WTC11 (cell line): ENCODE measurements around the gene ATOSB. TPM values are rescaled to one million over a fixed set of nuclear protein-coding genes. Genes with fewer than 3 reads are reported as not detected.

Source experiments
- ATAC-seq: fragments of 200-7000 bp; cut with Tn5 transposase; 2 replicates; pipeline ENCODE4 v1.10.0; 2021; ENCODE audit warnings: mild to moderate bottlenecking, moderate library complexity
- CTCF ChIA-PET: fragments of 300-600 bp; sonication (Branson Sonifier 250); formaldehyde crosslinking; loops from one replicate; lab custom pipeline; 2021; ENCODE audit warnings: antibody characterized with exemption; lab: Charles Lee
- POLR2A ChIA-PET: fragments of 350-600 bp; sonication (Branson Sonifier 250); formaldehyde crosslinking; loops from one replicate; lab custom pipeline; 2021; ENCODE audit warnings: antibody characterized with exemption; lab: Charles Lee
- DNase-seq: peaks from one replicate; pipeline ENCODE4 v3.0.0; 2021; ENCODE audit warnings: low spot score
- H3K27ac Mint-ChIP-seq: 2 replicates; pipeline ENCODE4 v1.8.0; 2021; ENCODE audit warnings: mixed read lengths
- H3K27me3 Mint-ChIP-seq: 2 replicates; pipeline ENCODE4 v1.8.0; 2021; ENCODE audit warnings: low read depth, mild to moderate bottlenecking, moderate library complexity, mixed read lengths
- H3K36me3 Mint-ChIP-seq: 2 replicates; pipeline ENCODE4 v1.8.0; 2021; ENCODE audit warnings: mixed read lengths
- H3K4me1 Mint-ChIP-seq: 2 replicates; pipeline ENCODE4 v1.8.0; 2022; ENCODE audit warnings: mixed read lengths
- H3K4me3 Mint-ChIP-seq: 2 replicates; pipeline ENCODE4 v1.8.0; 2021; ENCODE audit warnings: mild to moderate bottlenecking, moderate library complexity, mixed read lengths
- H3K9me3 Mint-ChIP-seq: 2 replicates; pipeline ENCODE4 v1.8.0; 2021; ENCODE audit warnings: mixed read lengths
- EMX1 ChIP-seq: fragments of 250-450 bp; sonication (Bioruptor Pico); IDR thresholded peaks from 2 replicates; pipeline ENCODE4 v1.8.0; 2021; ENCODE audit warnings: mild to moderate bottlenecking
- GABPB1 ChIP-seq: sonication (generic); formaldehyde crosslinking; IDR thresholded peaks from 2 replicates; pipeline ENCODE4 v1.8.1; 2023; ENCODE audit warnings: mild to moderate bottlenecking, missing genetic modification reagents
- HMGA2 ChIP-seq: fragments of 250-450 bp; sonication (Bioruptor Pico); IDR thresholded peaks from 2 replicates; pipeline ENCODE4 v1.4.0; 2021; ENCODE audit warnings: mild to moderate bottlenecking, moderate library complexity
- NR2C2 ChIP-seq: sonication (generic); formaldehyde crosslinking; IDR thresholded peaks from 2 replicates; pipeline ENCODE4 v1.8.0; 2022; ENCODE audit warnings: mild to moderate bottlenecking, missing genetic modification reagents
- SMAD4 ChIP-seq: sonication (generic); formaldehyde crosslinking; IDR thresholded peaks from 2 replicates; pipeline ENCODE4 v1.8.0; 2022; ENCODE audit warnings: mild to moderate bottlenecking, missing genetic modification reagents
- SOX15 ChIP-seq: fragments of 250-450 bp; sonication (Bioruptor Pico); IDR thresholded peaks from 2 replicates; pipeline ENCODE4 v1.9.0; 2021; ENCODE audit warnings: mild to moderate bottlenecking
- STAT6 ChIP-seq: sonication (generic); formaldehyde crosslinking; conservative IDR thresholded peaks from 2 replicates; pipeline ENCODE4 v1.8.1; 2023; ENCODE audit warnings: mild to moderate bottlenecking, low read depth, missing genetic modification reagents, moderate library complexity
- TCF7 ChIP-seq: sonication (generic); formaldehyde crosslinking; IDR thresholded peaks from 2 replicates; pipeline ENCODE4 v1.8.0; 2022; ENCODE audit warnings: mild to moderate bottlenecking, low read depth, missing genetic modification reagents, moderate library complexity
- TEAD1 ChIP-seq: sonication (generic); formaldehyde crosslinking; IDR thresholded peaks from 2 replicates; pipeline ENCODE4 v1.8.0; 2022; ENCODE audit warnings: mild to moderate bottlenecking, missing genetic modification reagents
- USF2 ChIP-seq: sonication (generic); formaldehyde crosslinking; IDR thresholded peaks from 2 replicates; pipeline ENCODE4 v1.8.1; 2023; ENCODE audit warnings: mild to moderate bottlenecking, missing genetic modification reagents, moderate library complexity
- ZMAT4 ChIP-seq: fragments of 250-450 bp; sonication (Bioruptor Pico); IDR thresholded peaks from 2 replicates; pipeline ENCODE4 v1.9.0; 2021; ENCODE audit warnings: mild to moderate bottlenecking
- ZNF138 ChIP-seq: sonication (generic); formaldehyde crosslinking; conservative IDR thresholded peaks from 2 replicates; pipeline ENCODE4 v1.8.1; 2022; ENCODE audit warnings: mild to moderate bottlenecking, moderate library complexity, missing genetic modification reagents
- ZNF423 ChIP-seq: fragments of 250-450 bp; sonication (Bioruptor Pico); IDR thresholded peaks from 2 replicates; pipeline ENCODE4 v2.1.2; 2022; ENCODE audit warnings: mild to moderate bottlenecking, moderate library complexity
- total RNA-seq: library from RNA; stranded (reverse); gene quantifications from 3 replicates; pipeline ENCODE4 v1.2.3, GENCODE V29; 2021
- TF ChIP-seq, protein P1 (sequence below): fragments of 250-450 bp; sonication (Bioruptor Pico); IDR thresholded peaks from 2 replicates; pipeline ENCODE4 v1.9.0; 2021; ENCODE audit warnings: mild to moderate bottlenecking, borderline replicate concordance
- TF ChIP-seq, protein P2 (sequence below): fragments of 200-600 bp; IDR thresholded peaks from 2 replicates; pipeline ENCODE4 v1.8.0; 2022; ENCODE audit warnings: antibody characterized with exemption
- TF ChIP-seq, protein P3 (sequence below): sonication (generic); formaldehyde crosslinking; IDR thresholded peaks from 2 replicates; pipeline ENCODE4 v1.8.1; 2022; ENCODE audit warnings: missing genetic modification reagents, borderline replicate concordance
- TF ChIP-seq, protein P4 (sequence below): sonication (generic); formaldehyde crosslinking; IDR thresholded peaks from 2 replicates; pipeline ENCODE4 v1.8.0; 2022; ENCODE audit warnings: mild to moderate bottlenecking, missing genetic modification reagents
- TF ChIP-seq, protein P5 (sequence below): fragments of 250-450 bp; sonication (Bioruptor Pico); IDR thresholded peaks from 2 replicates; pipeline ENCODE4 v1.8.0; 2021; ENCODE audit warnings: mild to moderate bottlenecking

Gene ATOSB
- total RNA-seq, 1 experiment from 2014 or later, result 8.7 TPM

DNA sequence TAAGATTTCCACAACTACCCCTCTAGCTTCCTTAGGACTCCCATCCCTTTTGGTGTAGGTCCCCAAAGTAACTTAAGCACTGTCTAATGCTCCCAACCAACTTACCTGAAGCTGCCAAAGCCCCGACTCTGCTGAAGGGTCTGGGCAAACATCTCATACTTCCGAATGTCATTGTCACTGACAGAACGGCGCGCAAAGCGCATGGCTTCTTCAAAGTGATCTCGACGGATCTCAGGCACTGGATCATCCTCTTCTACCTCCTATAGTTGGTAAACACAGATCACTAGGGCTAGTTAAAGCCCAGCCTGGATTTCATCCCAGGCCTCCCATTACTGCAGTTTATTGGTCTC is 58.4 kb downstream of the ATOSB start:
- no peak overlapping the region for H3K4me3 Mint-ChIP-seq
- no peaks in the 10 kb centered on the region for H3K27me3 Mint-ChIP-seq
- H3K36me3 Mint-ChIP-seq, result peaks cover 91% of the 10 kb centered on the region
- no peak for ATAC-seq
- no peaks in the 10 kb centered on the region; the same call in 1 of the 2 replicates for H3K9me3 Mint-ChIP-seq
- no peak for DNase-seq
- TF ChIP-seq, protein P1, sequence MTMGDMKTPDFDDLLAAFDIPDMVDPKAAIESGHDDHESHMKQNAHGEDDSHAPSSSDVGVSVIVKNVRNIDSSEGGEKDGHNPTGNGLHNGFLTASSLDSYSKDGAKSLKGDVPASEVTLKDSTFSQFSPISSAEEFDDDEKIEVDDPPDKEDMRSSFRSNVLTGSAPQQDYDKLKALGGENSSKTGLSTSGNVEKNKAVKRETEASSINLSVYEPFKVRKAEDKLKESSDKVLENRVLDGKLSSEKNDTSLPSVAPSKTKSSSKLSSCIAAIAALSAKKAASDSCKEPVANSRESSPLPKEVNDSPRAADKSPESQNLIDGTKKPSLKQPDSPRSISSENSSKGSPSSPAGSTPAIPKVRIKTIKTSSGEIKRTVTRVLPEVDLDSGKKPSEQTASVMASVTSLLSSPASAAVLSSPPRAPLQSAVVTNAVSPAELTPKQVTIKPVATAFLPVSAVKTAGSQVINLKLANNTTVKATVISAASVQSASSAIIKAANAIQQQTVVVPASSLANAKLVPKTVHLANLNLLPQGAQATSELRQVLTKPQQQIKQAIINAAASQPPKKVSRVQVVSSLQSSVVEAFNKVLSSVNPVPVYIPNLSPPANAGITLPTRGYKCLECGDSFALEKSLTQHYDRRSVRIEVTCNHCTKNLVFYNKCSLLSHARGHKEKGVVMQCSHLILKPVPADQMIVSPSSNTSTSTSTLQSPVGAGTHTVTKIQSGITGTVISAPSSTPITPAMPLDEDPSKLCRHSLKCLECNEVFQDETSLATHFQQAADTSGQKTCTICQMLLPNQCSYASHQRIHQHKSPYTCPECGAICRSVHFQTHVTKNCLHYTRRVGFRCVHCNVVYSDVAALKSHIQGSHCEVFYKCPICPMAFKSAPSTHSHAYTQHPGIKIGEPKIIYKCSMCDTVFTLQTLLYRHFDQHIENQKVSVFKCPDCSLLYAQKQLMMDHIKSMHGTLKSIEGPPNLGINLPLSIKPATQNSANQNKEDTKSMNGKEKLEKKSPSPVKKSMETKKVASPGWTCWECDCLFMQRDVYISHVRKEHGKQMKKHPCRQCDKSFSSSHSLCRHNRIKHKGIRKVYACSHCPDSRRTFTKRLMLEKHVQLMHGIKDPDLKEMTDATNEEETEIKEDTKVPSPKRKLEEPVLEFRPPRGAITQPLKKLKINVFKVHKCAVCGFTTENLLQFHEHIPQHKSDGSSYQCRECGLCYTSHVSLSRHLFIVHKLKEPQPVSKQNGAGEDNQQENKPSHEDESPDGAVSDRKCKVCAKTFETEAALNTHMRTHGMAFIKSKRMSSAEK, result no peak
- no peak for TF ChIP-seq ZNF423 (CRISPR knock-in tag)
- TF ChIP-seq, protein P2, sequence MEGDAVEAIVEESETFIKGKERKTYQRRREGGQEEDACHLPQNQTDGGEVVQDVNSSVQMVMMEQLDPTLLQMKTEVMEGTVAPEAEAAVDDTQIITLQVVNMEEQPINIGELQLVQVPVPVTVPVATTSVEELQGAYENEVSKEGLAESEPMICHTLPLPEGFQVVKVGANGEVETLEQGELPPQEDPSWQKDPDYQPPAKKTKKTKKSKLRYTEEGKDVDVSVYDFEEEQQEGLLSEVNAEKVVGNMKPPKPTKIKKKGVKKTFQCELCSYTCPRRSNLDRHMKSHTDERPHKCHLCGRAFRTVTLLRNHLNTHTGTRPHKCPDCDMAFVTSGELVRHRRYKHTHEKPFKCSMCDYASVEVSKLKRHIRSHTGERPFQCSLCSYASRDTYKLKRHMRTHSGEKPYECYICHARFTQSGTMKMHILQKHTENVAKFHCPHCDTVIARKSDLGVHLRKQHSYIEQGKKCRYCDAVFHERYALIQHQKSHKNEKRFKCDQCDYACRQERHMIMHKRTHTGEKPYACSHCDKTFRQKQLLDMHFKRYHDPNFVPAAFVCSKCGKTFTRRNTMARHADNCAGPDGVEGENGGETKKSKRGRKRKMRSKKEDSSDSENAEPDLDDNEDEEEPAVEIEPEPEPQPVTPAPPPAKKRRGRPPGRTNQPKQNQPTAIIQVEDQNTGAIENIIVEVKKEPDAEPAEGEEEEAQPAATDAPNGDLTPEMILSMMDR, result no peak
- TF ChIP-seq, protein P3, sequence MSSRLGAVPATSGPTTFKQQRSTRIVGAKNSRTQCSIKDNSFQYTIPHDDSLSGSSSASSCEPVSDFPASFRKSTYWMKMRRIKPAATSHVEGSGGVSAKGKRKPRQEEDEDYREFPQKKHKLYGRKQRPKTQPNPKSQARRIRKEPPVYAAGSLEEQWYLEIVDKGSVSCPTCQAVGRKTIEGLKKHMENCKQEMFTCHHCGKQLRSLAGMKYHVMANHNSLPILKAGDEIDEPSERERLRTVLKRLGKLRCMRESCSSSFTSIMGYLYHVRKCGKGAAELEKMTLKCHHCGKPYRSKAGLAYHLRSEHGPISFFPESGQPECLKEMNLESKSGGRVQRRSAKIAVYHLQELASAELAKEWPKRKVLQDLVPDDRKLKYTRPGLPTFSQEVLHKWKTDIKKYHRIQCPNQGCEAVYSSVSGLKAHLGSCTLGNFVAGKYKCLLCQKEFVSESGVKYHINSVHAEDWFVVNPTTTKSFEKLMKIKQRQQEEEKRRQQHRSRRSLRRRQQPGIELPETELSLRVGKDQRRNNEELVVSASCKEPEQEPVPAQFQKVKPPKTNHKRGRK (CRISPR knock-in tag), result no peak
- no peak for TF ChIP-seq ZNF138 (CRISPR knock-in tag)
- no peak for TF ChIP-seq SOX15
- TF ChIP-seq NR2C2 (CRISPR knock-in tag), result no peak
- CTCF ChIA-PET, result no interaction called here
- no peak overlapping the region for H3K27ac Mint-ChIP-seq
- POLR2A ChIA-PET, result no interaction called here
- no peaks in the 10 kb centered on the region for H3K4me1 Mint-ChIP-seq

DNA sequence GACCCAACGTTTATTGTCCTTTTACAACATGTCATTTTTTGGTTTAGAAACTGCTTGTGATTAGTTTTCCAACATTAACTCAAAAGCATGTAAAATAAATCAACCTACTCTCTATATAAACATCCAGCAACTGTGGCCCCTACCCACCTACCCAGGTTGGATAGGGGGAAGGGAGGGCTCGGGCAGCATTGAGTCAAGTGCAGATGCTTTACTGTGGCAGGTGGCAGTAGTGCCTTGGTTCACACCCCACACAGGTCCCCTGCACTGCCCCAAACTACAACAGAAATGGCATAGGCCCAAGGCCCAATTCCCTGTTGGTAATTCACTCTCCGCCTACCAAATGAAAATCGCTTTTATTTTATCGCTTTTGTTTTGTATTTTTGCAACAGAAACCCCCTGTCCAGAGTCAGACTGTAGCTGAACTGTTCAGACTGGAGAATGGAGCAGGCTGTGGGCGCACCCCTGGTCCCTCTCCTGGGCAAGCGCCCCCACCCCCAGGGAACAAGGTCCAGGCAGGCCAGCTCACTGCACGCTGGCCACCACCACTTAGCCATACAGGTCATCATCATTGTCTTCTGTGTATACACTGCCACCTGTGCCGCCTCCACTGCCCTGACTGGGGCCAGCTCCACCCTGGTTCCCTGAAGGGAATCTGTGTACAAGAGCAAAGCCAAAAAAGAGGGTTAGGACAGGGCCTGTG is 58.9 kb downstream of the ATOSB start:
- no peaks in the 10 kb centered on the region; the same call in 1 of the 2 replicates for H3K9me3 Mint-ChIP-seq
- TF ChIP-seq, protein P4, sequence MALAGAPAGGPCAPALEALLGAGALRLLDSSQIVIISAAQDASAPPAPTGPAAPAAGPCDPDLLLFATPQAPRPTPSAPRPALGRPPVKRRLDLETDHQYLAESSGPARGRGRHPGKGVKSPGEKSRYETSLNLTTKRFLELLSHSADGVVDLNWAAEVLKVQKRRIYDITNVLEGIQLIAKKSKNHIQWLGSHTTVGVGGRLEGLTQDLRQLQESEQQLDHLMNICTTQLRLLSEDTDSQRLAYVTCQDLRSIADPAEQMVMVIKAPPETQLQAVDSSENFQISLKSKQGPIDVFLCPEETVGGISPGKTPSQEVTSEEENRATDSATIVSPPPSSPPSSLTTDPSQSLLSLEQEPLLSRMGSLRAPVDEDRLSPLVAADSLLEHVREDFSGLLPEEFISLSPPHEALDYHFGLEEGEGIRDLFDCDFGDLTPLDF, result no peak
- TF ChIP-seq ZNF138 (CRISPR knock-in tag) (no peak), ZMAT4 (CRISPR knock-in tag) (no peak), STAT6 (CRISPR knock-in tag) (no peak), TCF7 (CRISPR knock-in tag) (no peak), GABPB1 (CRISPR knock-in tag) (no peak), SMAD4 (CRISPR knock-in tag) (no peak), TEAD1 (CRISPR knock-in tag) (no peak), HMGA2 (CRISPR knock-in tag) (no peak), EMX1 (CRISPR knock-in tag) (no peak), USF2 (CRISPR knock-in tag) (no peak)
- TF ChIP-seq, protein P5, sequence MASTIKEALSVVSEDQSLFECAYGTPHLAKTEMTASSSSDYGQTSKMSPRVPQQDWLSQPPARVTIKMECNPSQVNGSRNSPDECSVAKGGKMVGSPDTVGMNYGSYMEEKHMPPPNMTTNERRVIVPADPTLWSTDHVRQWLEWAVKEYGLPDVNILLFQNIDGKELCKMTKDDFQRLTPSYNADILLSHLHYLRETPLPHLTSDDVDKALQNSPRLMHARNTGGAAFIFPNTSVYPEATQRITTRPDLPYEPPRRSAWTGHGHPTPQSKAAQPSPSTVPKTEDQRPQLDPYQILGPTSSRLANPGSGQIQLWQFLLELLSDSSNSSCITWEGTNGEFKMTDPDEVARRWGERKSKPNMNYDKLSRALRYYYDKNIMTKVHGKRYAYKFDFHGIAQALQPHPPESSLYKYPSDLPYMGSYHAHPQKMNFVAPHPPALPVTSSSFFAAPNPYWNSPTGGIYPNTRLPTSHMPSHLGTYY (CRISPR knock-in tag), result no peak
- no peaks in the 10 kb centered on the region for H3K27me3 Mint-ChIP-seq
- ATAC-seq (peak; percentile 12; the same call in 1 of the 2 replicates), DNase-seq (no peak)
- H3K36me3 Mint-ChIP-seq, result peaks cover 86% of the 10 kb centered on the region
- H3K4me1 Mint-ChIP-seq, result no peaks in the 10 kb centered on the region
- no peak overlapping the region for H3K27ac Mint-ChIP-seq
- ChIA-PET CTCF (no interaction called here), POLR2A (no interaction called here)
- no peak overlapping the region for H3K4me3 Mint-ChIP-seq
